ENCODE results near the gene ATP13A4.

ATP13A4 gene

GRCh38 chr3:193496658-193497057 lies 58.0 kb downstream of the ATP13A4 start:
- DNase-seq = no peak

GRCh38 chr3:193491026-193491425 lies 63.7 kb downstream of the ATP13A4 start:
- no peak for DNase-seq

- no peak for DNase-seq
These were observed 64.1 kb downstream of the ATP13A4 start for GRCh38 chr3:193490580-193490979.

- no peak for DNase-seq
These were observed 64.7 kb downstream of the ATP13A4 start for GRCh38 chr3:193489949-193490348.

GRCh38 chr3:193488741-193489140 lies 66.0 kb downstream of the ATP13A4 start:
- no peak for DNase-seq

- no peak for DNase-seq
These were observed 70.6 kb downstream of the ATP13A4 start for GRCh38 chr3:193483988-193484539.

GRCh38 chr3:193481436-193481835 lies 73.3 kb downstream of the ATP13A4 start:
- no peak for DNase-seq

GRCh38 chr3:193474446-193474845 lies 80.2 kb downstream of the ATP13A4 start:
- DNase-seq = no peak

GRCh38 chr3:193470710-193471109 lies 84.0 kb downstream of the ATP13A4 start:
- no peak for DNase-seq

- DNase-seq = no peak
These were observed 88.6 kb downstream of the ATP13A4 start for GRCh38 chr3:193465992-193466608.

- DNase-seq = no peak
These were observed 89.8 kb downstream of the ATP13A4 start for GRCh38 chr3:193464889-193465288.

- no peak for DNase-seq
These were observed 97.2 kb downstream of the ATP13A4 start for GRCh38 chr3:193457526-193457925.

GRCh38 chr3:193452338-193452737 lies 102.4 kb downstream of the ATP13A4 start:
- no peak for DNase-seq

GRCh38 chr3:193451902-193452301 lies 102.8 kb downstream of the ATP13A4 start:
- DNase-seq = no peak

- DNase-seq = no peak
These were observed 107.6 kb downstream of the ATP13A4 start for GRCh38 chr3:193446965-193447602.

GRCh38 chr3:193439423-193439822 lies 115.3 kb downstream of the ATP13A4 start:
- DNase-seq = no peak

GRCh38 chr3:193418576-193419373 lies 135.9 kb downstream of the ATP13A4 start:
- DNase-seq = no peak

GRCh38 chr3:193416629-193417028 lies 138.1 kb downstream of the ATP13A4 start:
- DNase-seq = no peak

- no peak for DNase-seq
These were observed 147.0 kb downstream of the ATP13A4 start for GRCh38 chr3:193407688-193408087.

- DNase-seq = no peak
These were observed 147.6 kb downstream of the ATP13A4 start for GRCh38 chr3:193407112-193407511.

- DNase-seq = no peak
These were observed 151.4 kb downstream of the ATP13A4 start for GRCh38 chr3:193403307-193403706.

- no peak for DNase-seq
These were observed 154.4 kb downstream of the ATP13A4 start for GRCh38 chr3:193400304-193400703.

GRCh38 chr3:193396451-193397244 lies 158.0 kb downstream of the ATP13A4 start:
- DNase-seq = no peak
